Hepatocyte (in vitro differentiated cells): ENCODE data around the gene ANGPT4.

ENCODE experiments used
- CTCF ChIP-seq: fragments of 200-600 bp; sonication (generic); IDR thresholded peaks from 2 replicates; pipeline ENCODE4 v1.5.1; 2016; ENCODE audit warnings: antibody characterized with exemption, mild to moderate bottlenecking; ENCODE audit not compliant: poor library complexity
- EZH2 ChIP-seq: fragments of 200-600 bp; sonication (generic); IDR thresholded peaks from 2 replicates; pipeline ENCODE4 v1.6.1; 2016; ENCODE audit warnings: antibody characterized with exemption, mild to moderate bottlenecking, borderline replicate concordance
- EZH2phosphoT487 ChIP-seq: fragments of 200-600 bp; sonication (generic); IDR thresholded peaks from one replicate; pipeline ENCODE4 v1.6.1; 2018; ENCODE audit warnings: antibody characterized with exemption, mild to moderate bottlenecking, low read depth, moderate library complexity; ENCODE audit not compliant: unreplicated experiment, severe bottlenecking

DNA sequence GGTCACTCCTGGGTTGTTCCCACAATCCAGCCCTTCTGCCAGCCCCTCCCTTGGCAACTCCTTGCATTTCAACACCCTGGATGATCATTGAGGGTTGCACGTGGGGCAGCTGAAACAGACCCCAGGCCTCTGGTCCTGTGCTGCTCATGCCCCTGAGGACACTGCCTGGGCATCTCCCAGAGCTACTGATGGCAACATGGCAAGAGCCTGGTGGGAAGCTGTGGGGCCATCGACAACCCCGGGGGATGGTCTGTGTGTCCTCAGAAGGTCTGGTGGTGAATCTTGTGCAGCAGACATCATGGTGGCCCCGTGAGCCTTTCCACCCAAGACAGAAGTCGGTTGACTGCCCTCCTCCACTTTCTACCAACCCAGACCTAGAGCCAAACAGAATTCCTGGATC, 4.9 kb upstream of the ANGPT4 start:
- TF ChIP-seq CTCF (no peak), EZH2 (no peak), EZH2phosphoT487 (no peak)
